Erythroblast (primary cell): Measurements from ENCODE around the gene NCK2.

Experiments used
- GATA1 ChIP-seq: IDR thresholded peaks from 2 replicates; pipeline ENCODE4 v1.6.1; 2011; ENCODE audit warnings: low read depth, mild to moderate bottlenecking, control low read depth, low read length, moderate library complexity
- POLR2A ChIP-seq: IDR thresholded peaks from 2 replicates; pipeline ENCODE4 v1.6.1; 2011; ENCODE audit warnings: mild to moderate bottlenecking, low read length

- TF ChIP-seq POLR2A (no peak), GATA1 (no peak)
Observed at GRCh38 chr2:105934467-105934866, 189.8 kb downstream of the NCK2 start.
